Activated naive CD4-positive, alpha-beta T cell treated with anti-CD3 and anti-CD28 coated beads, Interleukin-2, amount 50 U/mL, for 16 hours (primary cell): ENCODE measurements around the gene DNAAF3.
A peak's percentile ranks its signal among the peaks of the same experiment; 100 is the strongest.
"Not testable (repeated sequence)": the region's sequence is repeated elsewhere in the genome, so short reads cannot be mapped to it uniquely, and the experiment has no call there.

Experiments
- DNase-seq: peaks from one replicate; pipeline ENCODE4 v3.0.0-alpha.2; 2020

DNAAF3 gene

DNA sequence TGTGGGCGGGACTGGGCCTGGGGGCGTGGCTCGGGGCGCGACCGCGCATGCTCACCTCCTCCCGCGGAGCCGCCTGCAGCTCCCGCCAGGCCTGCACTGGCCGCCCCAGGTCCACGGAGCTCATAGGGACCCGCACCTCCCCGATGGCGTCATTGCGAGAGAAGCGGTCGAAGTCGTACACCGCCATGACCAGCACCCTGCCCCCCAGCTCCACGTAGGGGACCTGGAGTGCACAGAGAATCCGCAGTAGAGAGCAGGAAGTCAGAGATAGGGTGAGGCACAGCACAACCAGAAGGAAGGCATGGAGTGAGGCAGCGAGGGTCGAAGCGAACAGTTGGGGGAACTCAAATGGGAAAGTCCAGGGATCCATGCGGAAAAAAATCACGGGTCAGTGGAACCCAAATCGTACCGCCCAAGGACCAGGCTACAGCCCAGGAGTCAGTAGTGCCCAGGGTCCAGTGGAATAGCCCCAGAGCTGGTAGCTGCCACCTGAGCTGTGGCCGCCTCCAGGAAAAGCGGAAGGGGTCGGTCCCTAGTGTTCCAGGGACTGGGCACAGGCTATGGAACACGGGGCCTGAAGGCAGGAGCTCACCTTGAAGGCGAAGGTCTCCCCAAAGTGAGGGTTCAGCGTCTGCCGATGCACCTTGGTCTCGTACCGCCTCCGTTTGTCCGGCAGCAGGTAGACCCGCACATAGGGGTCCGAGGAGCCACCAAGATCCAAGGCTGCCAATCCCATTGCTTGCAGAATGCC lies 8.9 kb upstream of the DNAAF3 start:
- DNase-seq = no peak

DNA sequence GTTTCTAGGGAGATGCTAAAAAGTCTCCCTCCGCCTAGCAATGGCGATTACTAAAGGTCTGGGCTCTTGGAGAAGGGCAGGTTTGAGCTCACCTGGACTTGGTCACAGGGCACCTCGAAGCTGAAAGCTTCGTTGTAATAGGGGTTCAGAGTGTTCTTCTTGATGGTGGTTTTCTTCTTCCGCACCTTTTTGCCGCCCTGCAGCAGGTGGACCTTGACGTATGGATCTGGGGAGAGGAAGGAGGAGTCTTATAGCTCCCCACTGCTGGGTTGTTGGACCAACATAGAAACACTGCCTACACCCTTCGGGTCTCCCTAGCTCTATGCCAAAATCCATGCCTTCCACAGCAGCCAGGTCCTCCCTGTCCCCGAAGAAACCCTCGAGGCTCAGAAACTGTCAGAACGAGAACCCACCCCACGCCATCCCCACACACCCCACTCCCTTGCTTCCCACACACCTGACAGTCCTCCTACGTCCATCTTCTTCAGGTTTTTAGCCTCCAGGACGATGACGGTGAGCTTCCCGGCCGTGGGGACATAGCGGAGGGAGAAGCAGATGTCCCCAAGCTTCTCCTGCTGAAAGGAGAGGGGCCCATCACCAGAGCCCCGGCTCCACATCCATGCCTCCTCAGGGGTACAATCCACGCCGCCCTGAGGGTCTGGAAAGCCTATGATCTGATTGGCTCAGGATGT lies 8.2 kb upstream of the DNAAF3 start:
- DNase-seq = no peak

DNA sequence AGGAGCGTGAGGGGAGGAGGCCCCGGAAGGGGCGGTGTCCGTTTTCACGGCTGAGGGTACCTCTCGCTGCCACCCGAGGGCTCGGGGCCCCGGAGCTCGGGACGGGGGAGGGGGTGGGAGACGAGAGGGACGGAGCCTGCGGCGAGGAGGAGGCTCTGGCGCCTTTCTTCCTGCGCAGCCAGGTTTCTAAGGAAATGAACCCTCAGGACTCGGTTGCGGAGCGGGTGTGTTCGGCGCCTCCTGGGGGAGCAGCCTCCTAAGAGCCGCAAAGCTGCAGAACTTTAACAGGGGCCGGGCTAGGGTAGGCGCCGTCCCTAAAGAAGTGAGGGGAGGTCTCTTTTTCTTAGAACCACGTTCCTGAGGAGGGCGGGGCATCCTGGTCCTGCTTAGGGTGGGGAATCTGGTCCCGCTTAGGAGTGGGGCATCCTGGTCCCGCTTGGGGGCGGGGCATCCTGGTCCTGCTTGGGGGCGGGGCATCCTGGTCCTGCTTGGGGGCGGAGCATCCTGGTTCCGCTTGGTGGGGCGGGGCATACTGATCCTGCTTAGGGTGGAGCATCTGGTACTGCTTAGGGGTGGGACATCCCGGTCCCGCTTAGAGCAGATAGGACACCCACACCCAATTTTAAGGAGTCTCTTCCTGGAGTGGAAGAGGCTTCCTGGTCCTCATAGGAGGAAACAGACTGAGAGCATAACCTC lies 7.4 kb upstream of the DNAAF3 start:
- peak; percentile 29 for DNase-seq

DNA sequence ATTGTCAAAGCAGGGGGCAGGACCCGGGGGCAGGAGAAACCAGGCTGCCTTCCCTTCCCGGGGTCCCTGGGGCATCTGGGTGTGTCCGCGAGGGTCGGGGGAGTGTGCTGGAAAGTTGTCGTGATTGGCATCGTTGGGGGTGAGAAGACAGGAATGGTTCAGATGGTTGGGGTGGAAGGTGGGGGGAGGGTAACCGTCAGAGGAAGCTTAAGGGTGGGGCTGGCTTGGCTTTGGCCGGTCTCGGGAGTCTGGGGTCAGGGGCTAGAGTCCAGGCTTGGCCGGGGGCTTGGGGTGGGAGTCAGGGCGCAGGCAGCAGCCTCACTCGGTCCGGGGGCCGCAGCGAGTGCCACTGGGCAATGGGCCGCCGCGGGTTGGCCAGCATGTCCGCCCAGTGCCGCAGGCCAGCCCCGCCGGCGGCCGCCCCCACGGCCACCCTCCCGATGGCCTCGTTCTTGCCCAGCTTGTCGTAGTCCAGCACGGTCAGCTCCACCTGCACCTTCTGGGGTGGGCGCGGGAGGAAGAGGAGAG lies 6.8 kb upstream of the DNAAF3 start:
- no peak for DNase-seq

DNA sequence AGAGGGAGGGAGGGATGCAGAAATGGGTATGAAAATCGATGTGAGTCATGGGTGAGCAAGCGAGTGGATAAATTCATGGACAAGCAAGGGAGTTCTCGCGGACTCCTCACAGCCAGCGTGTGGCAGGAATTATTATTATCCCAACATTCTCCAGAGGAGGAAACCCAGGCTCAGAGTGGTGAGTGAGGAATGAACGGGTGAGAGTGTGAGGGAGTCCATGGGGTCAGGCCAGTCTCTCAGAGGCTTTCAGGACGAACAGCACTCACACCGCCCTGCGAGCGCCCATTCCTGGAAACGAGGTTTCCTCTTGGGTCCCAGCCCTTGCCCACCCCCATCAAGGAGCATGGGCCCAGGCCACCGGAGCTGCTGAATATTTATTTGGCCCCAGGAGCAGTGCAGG lies 6.3 kb upstream of the DNAAF3 start:
- DNase-seq = no peak

- DNase-seq = not testable (repeated sequence)
Measured at GRCh38 chr19:55172318-55172717, 5.9 kb upstream of the DNAAF3 start.

DNA sequence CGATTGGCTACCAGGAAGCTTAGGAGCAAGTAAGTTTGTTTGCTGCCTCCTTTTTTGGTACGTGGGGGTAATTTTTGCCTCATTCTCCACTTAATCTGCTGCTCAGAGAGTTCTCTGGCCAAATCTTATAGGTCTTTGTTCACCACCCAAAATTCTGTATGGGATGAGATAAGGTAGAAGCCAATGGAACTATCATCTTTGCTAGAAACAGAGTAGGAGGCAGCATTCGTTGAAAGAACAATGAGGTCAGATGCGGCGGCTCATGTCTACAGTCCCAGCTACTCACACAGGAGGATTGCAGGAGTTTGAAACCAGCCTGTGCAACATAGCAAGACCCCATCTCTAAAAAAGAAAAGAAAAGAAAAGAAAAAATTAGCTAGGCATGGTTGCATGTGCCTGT lies 5.0 kb upstream of the DNAAF3 start:
- DNase-seq = no peak

GRCh38 chr19:55169136-55169535 lies 2.7 kb upstream of the DNAAF3 start:
- DNase-seq = no peak

DNA sequence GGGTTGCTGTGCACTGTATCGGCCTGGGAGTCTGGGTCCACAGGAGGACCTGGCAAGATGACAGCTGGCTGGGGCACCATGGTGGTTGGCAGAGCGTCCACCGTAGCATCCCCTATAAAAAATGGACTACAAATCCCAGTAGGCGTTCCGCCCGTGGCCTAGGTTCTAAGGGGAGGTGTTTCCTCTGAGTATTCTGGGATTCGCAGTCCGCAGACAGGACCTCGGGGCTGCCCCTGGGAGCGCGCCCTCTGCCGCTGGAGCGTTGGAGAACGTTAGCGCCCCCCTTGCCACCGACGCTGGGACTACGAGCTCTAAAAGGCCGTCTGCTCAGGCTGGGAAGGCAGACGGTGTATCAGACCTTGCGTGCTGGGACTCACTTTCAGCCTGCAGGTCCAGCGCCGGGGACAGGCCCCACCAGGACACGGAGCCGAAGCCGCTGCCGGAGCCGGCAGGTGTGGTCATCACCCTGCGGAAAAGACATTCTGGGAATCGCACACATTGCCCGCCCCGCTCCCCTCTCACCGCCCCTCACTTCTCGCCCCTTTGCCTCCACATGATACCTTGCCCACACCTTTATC lies 372 bp downstream of the DNAAF3 start:
- DNase-seq = peak; percentile 35

DNA sequence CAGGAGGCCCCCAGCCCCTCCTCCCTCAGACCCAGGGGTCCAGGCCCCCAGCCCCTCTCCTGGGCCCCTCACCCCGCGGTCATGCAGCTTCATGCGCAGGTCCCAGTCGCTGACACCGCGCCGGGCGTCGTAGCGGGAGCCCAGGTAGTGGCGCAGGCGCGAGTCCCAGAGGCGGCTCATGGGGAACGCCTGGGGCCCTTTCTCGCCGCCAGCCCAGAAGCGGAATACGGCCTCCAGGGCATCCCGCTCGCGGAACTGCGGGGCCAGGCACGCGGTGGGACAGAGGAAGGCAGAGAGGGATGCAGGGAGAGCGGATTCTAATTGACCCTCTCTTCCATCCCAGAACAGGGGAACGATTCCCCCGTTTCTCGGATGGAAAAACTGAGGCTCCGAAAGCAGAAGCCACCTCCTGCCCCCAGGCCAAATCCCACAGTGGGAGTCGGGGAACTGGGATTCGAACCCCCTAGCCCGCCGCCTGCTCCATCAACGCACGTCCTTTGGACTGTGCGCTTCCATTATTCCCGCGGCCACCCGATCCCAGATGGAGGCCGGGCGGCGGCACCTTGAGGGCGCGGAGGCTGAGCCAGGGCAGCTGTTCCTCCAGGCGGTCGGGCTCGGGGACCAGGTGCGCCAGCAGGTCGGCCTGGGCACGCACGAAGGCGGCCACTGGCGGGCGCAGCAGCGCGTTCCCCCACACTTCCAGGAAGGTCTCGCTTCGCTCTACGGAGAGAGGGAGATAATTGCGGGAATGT lies 4.7 kb downstream of the DNAAF3 start:
- no peak for DNase-seq

DNA sequence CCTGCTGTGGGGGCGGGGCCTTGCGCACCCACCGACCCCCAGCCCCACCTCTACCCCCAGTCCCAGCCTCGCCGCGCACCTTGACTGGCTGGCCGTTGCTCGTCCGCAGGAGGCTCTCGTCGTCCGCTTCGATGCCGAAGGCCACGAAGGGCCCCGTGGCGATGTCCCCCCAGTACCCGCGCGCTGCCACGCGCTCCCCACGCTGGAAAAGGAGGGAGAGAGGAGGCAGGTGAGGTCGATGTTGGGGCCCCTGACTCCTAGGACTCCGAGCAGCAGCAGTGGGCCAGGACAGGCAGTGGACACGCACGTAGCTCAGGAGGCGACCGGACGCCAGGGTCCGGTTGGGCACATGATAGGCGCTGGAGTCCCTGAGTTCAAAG lies 5.4 kb downstream of the DNAAF3 start:
- DNase-seq = no peak

- peak; percentile 89 for DNase-seq
Measured at GRCh38 chr19:55160128-55160985, 6.1 kb downstream of the DNAAF3 start.

GRCh38 chr19:55158848-55159749 lies 7.3 kb downstream of the DNAAF3 start:
- DNase-seq = no peak

- DNase-seq = no peak
Measured at GRCh38 chr19:55158423-55158822, 8.0 kb downstream of the DNAAF3 start.

- no peak for DNase-seq
Measured at GRCh38 chr19:55157064-55157908, 9.1 kb downstream of the DNAAF3 start, which contains the start of gene TNNI3. TNNI3 (minus strand) TSS chr19:55157732; CDS start chr19:55157589, 143 bp downstream.

DNA sequence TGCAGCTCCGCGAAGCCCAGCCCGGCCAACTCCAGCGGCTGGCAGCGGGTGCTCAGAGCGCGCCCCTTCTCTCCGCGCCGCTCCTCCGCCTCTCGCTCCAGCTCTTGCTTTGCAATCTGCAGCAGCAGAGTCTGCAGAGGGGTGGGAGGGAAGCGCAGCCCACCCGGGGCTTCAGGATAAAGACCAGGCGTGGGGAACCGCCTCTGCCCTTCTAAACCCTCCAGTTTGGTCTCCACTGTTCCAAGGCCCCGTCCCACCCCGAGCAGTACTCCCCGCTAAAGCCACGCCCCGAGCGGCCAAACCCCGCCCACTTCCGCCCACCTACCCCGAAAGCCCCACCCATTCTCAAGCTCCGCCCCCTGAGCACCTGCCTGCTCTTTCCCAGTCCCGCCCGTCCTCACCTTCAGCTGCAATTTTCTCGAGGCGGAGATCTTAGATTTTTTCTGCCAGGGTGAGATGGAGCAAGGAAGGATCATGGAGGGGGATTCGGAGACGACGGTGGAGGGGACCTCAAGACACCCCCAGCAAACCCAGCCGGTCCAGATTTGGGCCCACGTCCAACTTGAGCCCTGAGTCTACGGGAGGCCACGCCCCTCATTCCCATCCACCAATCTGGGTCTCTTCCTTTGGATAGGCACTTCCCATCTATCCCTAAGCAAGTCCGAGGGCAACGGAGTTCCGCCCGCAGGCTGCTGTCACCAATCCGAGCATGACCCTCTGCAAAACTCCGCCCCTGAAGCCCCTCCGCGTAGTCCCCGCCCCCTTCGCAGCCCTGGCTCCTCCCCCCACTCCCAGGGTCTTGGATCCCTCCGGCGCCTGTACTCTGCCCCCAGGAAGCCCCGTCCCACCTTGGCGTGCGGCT lies 10.0 kb downstream of the DNAAF3 start:
- no peak for DNase-seq

DNA sequence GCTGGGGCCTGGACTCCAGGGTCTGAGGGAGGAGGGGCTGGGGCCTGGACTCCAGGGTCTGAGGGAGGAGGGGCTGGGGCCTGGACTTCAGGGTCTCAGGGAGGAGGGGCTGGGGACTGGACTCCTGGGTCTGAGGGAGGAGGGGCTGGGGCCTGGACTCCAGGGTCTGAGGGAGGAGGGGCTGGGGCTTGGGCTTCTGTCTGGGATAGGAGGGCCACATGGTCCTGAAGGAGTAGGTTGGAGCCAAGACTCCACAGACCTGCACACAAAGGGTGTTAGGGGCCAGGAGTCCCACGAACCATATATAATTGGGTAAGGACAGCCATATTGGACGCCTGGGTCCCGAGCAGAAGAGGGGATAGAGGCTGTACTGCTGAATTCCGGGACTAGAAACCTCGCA lies 10.6 kb downstream of the DNAAF3 start:
- not testable (repeated sequence) for DNase-seq

DNA sequence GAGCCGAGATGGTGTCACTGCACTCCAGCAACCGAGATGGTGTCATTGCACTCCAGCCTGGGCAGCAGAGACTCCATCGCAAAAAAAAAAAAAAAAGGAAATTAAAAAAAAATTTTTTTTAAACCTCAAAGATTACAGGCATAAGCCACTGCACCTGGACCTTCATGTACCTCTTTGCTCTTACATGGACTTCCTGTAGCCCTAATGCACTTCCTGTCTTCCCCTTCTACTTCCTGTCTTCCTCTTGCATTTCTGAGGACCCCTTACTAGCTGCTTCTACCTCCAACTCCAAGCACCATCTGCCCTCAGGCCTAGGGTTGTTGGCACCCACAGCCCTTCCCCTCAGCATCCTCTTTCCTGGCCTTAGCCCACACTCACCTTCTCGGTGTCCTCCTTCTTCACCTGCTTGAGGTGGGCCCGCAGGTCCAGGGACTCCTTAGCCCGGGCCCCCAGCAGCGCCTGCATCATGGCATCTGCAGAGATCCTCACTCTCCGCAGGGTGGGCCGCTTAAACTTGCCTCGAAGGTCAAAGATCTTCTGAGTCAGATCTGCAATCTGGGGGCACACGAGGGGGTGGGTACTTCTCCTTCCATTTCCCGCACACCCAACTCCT lies 12.7 kb downstream of the DNAAF3 start:
- no peak for DNase-seq
